Kidney glomerular epithelial cell (primary cell): ENCODE data around the gene LENG1.

Experiments used
- DNase-seq: peaks from one replicate; lab custom pipeline; 2025; lab: John Stamatoyannopoulos, UW

LENG1 gene

GRCh38 chr19:54141356-54141755 lies 18.2 kb downstream of the LENG1 start:
- no peak for DNase-seq

- no peak for DNase-seq
Observed at GRCh38 chr19:54138489-54139256, 20.8 kb downstream of the LENG1 start.

- DNase-seq = no peak
Observed at GRCh38 chr19:54137699-54138488, 21.6 kb downstream of the LENG1 start, which contains the start of gene CNOT3. TSS of gene CNOT3 (plus strand) at chr19:54137762. CDS start at chr19:54142979, 5,217 bp downstream.

GRCh38 chr19:54136864-54137698 lies 22.4 kb downstream of the LENG1 start:
- peak; percentile 100 for DNase-seq

- DNase-seq = no peak
Observed at GRCh38 chr19:54136086-54136863, 23.2 kb downstream of the LENG1 start.

- DNase-seq = no peak
Observed at GRCh38 chr19:54133957-54134590, 25.4 kb downstream of the LENG1 start.

GRCh38 chr19:54133312-54133956 lies 26.1 kb downstream of the LENG1 start:
- DNase-seq = no peak

GRCh38 chr19:54129617-54129996 lies 29.9 kb downstream of the LENG1 start:
- no peak for DNase-seq

GRCh38 chr19:54128796-54129616 lies 30.5 kb downstream of the LENG1 start:
- no peak for DNase-seq

- DNase-seq = no peak
Observed at GRCh38 chr19:54128441-54128725, 31.1 kb downstream of the LENG1 start.

- no peak for DNase-seq
Observed at GRCh38 chr19:54127688-54128440, 31.7 kb downstream of the LENG1 start.

- DNase-seq = no peak
Observed at GRCh38 chr19:54125713-54126112, 33.8 kb downstream of the LENG1 start.

GRCh38 chr19:54124393-54124792 lies 35.1 kb downstream of the LENG1 start:
- DNase-seq = no peak

- DNase-seq = no peak
Observed at GRCh38 chr19:54123682-54124081, 35.8 kb downstream of the LENG1 start.

GRCh38 chr19:54121259-54121658 lies 38.3 kb downstream of the LENG1 start:
- no peak for DNase-seq

- peak; percentile 99 for DNase-seq
Observed at GRCh38 chr19:54115109-54116063, 44.1 kb downstream of the LENG1 start, which contains the start of the genes PRPF31 and TFPT. TSS of gene PRPF31 (plus strand) at chr19:54115754. CDS start at chr19:54118279, 2,525 bp downstream. TSS of gene TFPT (minus strand) at chr19:54115657. CDS start at chr19:54115269, 388 bp downstream.

- DNase-seq = no peak
Observed at GRCh38 chr19:54114340-54115108, 45.0 kb downstream of the LENG1 start.
